ENCODE data around the gene NNAT.

DNA sequence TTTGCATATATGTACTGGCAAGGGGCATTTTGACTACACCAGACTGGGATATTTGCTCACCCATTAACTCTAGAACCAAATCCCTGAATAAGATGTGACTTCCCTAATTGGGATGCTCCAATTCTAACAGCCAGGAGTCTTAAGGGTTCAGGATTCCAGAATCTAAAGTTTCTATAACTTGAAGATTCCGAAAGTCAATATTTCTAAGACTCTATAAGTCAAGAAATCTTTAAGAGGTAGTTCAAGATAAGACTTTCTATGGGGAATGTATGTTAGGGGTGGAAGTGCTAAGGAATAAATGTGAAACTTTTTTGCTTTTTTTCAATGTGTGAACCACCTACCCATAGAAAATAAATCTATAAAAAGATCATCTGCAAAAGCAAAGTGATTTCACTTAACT lies 49.4 kb downstream of the NNAT start:
- TF ChIP-seq, protein P1, sequence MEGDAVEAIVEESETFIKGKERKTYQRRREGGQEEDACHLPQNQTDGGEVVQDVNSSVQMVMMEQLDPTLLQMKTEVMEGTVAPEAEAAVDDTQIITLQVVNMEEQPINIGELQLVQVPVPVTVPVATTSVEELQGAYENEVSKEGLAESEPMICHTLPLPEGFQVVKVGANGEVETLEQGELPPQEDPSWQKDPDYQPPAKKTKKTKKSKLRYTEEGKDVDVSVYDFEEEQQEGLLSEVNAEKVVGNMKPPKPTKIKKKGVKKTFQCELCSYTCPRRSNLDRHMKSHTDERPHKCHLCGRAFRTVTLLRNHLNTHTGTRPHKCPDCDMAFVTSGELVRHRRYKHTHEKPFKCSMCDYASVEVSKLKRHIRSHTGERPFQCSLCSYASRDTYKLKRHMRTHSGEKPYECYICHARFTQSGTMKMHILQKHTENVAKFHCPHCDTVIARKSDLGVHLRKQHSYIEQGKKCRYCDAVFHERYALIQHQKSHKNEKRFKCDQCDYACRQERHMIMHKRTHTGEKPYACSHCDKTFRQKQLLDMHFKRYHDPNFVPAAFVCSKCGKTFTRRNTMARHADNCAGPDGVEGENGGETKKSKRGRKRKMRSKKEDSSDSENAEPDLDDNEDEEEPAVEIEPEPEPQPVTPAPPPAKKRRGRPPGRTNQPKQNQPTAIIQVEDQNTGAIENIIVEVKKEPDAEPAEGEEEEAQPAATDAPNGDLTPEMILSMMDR (IDR thresholded peaks at IDR 0.05), result no peak
- no peak for TF ChIP-seq POLR2A (IDR thresholded peaks at IDR 0.05)
